Measurements from ENCODE around the gene SORL1.

- TF ChIP-seq RELA (CRISPR knock-in tag; IDR thresholded peaks at IDR 0.05) (no peak), POLR2A (IDR thresholded peaks at IDR 0.05; ENCODE audit: insufficient read depth in 1 of 2, low read depth in 2 of 2, low read length in 2 of 2) (no peak), EZH2 (conservative IDR thresholded peaks at IDR 0.05; ENCODE audit: low read depth, low read length) (no peak), CBX5 (CRISPR knock-in tag; IDR thresholded peaks at IDR 0.05; ENCODE audit: borderline replicate concordance) (no peak), NFAT5 (CRISPR knock-in tag; IDR thresholded peaks at IDR 0.05) (no peak), JUND (CRISPR knock-in tag; IDR thresholded peaks at IDR 0.05) (no peak), ZNF256 (CRISPR knock-in tag; conservative IDR thresholded peaks at IDR 0.05) (no peak)
These were observed 86.9 kb downstream of the SORL1 start for GRCh38 chr11:121539000-121539399.

Measured in HepG2 (cell line).